MM.1S (cell line): ENCODE measurements around the gene NBEA.

Experiments used
- DNase-seq: peaks from one replicate; pipeline ENCODE4 v3.0.0-alpha.2; 2015
- H2AFZ ChIP-seq: fragments of 300-600 bp; sonication (generic); 2 replicates; pipeline ENCODE4 v1.6.0; 2016; ENCODE audit warnings: antibody characterized with exemption, low read length
- H3F3A ChIP-seq: fragments of 300-600 bp; sonication (generic); 2 replicates; pipeline ENCODE4 v1.6.1; 2016; ENCODE audit warnings: mild to moderate bottlenecking, antibody characterized with exemption, low read length, moderate library complexity, mixed read lengths; ENCODE audit not compliant: insufficient read depth
- H3K27ac ChIP-seq: fragments of 300-600 bp; sonication (generic); 2 replicates; pipeline ENCODE4 v1.5.1; 2016; ENCODE audit warnings: mild to moderate bottlenecking, low read length
- H3K27me3 ChIP-seq: fragments of 300-600 bp; sonication (generic); replicated peaks from 2 replicates; pipeline ENCODE4 v1.6.0; 2016; ENCODE audit warnings: low read length; ENCODE audit not compliant: insufficient read depth
- H3K36me3 ChIP-seq: fragments of 300-600 bp; sonication (generic); replicated peaks from 2 replicates; pipeline ENCODE4 v1.6.1; 2016; ENCODE audit warnings: mild to moderate bottlenecking, low read length, mixed read lengths; ENCODE audit not compliant: insufficient read depth
- H3K4me1 ChIP-seq: fragments of 300-600 bp; sonication (generic); 2 replicates; pipeline ENCODE4 v1.6.1; 2016; ENCODE audit warnings: low read length, mixed read lengths
- H3K4me2 ChIP-seq: fragments of 300-600 bp; sonication (generic); 2 replicates; pipeline ENCODE4 v1.6.0; 2016; ENCODE audit warnings: low read depth, low read length
- H3K4me3 ChIP-seq: fragments of 300-600 bp; sonication (generic); 2 replicates; pipeline ENCODE4 v1.5.1; 2016; ENCODE audit warnings: low read length, mixed read lengths
- H3K79me2 ChIP-seq: fragments of 300-600 bp; sonication (generic); 2 replicates; pipeline ENCODE4 v1.6.1; 2016; ENCODE audit warnings: mixed run types, low read length, mixed read lengths
- H3K9ac ChIP-seq: fragments of 300-600 bp; sonication (generic); 2 replicates; pipeline ENCODE4 v1.6.1; 2016; ENCODE audit warnings: low read length, mixed read lengths
- H3K9me2 ChIP-seq: fragments of 300-600 bp; sonication (generic); replicated peaks from 2 replicates; pipeline ENCODE4 v1.6.1; 2016; ENCODE audit warnings: mild to moderate bottlenecking, low read length, mixed read lengths; ENCODE audit not compliant: insufficient read depth
- H3K9me3 ChIP-seq: fragments of 300-600 bp; sonication (generic); replicated peaks from 2 replicates; pipeline ENCODE4 v1.6.1; 2016; ENCODE audit warnings: mild to moderate bottlenecking, low read length, mixed read lengths; ENCODE audit not compliant: insufficient read depth
- H4K20me1 ChIP-seq: fragments of 300-600 bp; sonication (generic); 2 replicates; pipeline ENCODE4 v1.6.1; 2016; ENCODE audit warnings: mild to moderate bottlenecking, low read length, moderate library complexity, mixed read lengths; ENCODE audit not compliant: insufficient read depth
- CTCF ChIP-seq: fragments of 300-600 bp; sonication (generic); IDR thresholded peaks from 2 replicates; pipeline ENCODE4 v1.5.1; 2016; ENCODE audit warnings: antibody characterized with exemption, low read length, mixed read lengths
- EZH2 ChIP-seq: fragments of 300-600 bp; sonication (generic); optimal IDR thresholded peaks from 2 replicates; pipeline ENCODE3; 2017; ENCODE audit warnings: low read depth, mild to moderate bottlenecking, antibody characterized with exemption, low read length, mixed read lengths
- EZH2phosphoT487 ChIP-seq: fragments of 300-600 bp; sonication (generic); IDR thresholded peaks from 2 replicates; pipeline ENCODE4 v1.6.1; 2018; ENCODE audit warnings: antibody characterized with exemption, low read length

The NBEA gene

GRCh38 chr13:34899888-34900287, 42.2 kb upstream of the NBEA start:
- Histone ChIP-seq H3K4me3 (no peak overlapping the region), H3K9ac (no peak overlapping the region)

GRCh38 chr13:34900288-34900739, 41.8 kb upstream of the NBEA start:
- no peak for DNase-seq
- Histone ChIP-seq H2AFZ (no peak overlapping the region), H4K20me1 (no peaks in the 10 kb centered on the region), H3K4me1 (no peaks in the 10 kb centered on the region), H3K27ac (no peak overlapping the region), H3K36me3 (no peaks in the 10 kb centered on the region), H3K9me2 (no peaks in the 10 kb centered on the region), H3K27me3 (no peaks in the 10 kb centered on the region), H3F3A (no peaks in the 10 kb centered on the region), H3K79me2 (no peaks in the 10 kb centered on the region), H3K4me2 (no peak overlapping the region), H3K9ac (no peak overlapping the region), H3K4me3 (no peak overlapping the region), H3K9me3 (no peaks in the 10 kb centered on the region)
- TF ChIP-seq EZH2 (no peak), CTCF (no peak), EZH2phosphoT487 (no peak)

More at GRCh38 chr13:34899888-34900287, 42.2 kb upstream of the NBEA start:
- no peaks in the 10 kb centered on the region for H3K9me2 ChIP-seq
- no peaks in the 10 kb centered on the region for H3F3A ChIP-seq
- no peak overlapping the region for H3K27ac ChIP-seq
- H3K79me2 ChIP-seq: no peaks in the 10 kb centered on the region
- no peak for DNase-seq
- H2AFZ ChIP-seq: no peak overlapping the region
- H3K27me3 ChIP-seq: no peaks in the 10 kb centered on the region
- no peak for TF ChIP-seq EZH2
- H3K36me3 ChIP-seq: no peaks in the 10 kb centered on the region
- H3K9me3 ChIP-seq: no peaks in the 10 kb centered on the region
- no peaks in the 10 kb centered on the region for H4K20me1 ChIP-seq
- H3K4me2 ChIP-seq: no peak overlapping the region
- H3K4me1 ChIP-seq: no peaks in the 10 kb centered on the region

GRCh38 chr13:34901572-34901971, 40.5 kb upstream of the NBEA start:
- Histone ChIP-seq H3F3A (no peaks in the 10 kb centered on the region), H3K27me3 (no peaks in the 10 kb centered on the region), H3K4me2 (no peak overlapping the region), H3K9me2 (no peaks in the 10 kb centered on the region), H3K4me3 (no peak overlapping the region), H3K4me1 (no peaks in the 10 kb centered on the region), H4K20me1 (no peaks in the 10 kb centered on the region), H3K27ac (no peak overlapping the region), H3K79me2 (no peaks in the 10 kb centered on the region), H3K36me3 (no peaks in the 10 kb centered on the region), H3K9ac (no peak overlapping the region), H3K9me3 (no peaks in the 10 kb centered on the region), H2AFZ (no peak overlapping the region)
- no peak for DNase-seq
- TF ChIP-seq CTCF (no peak), EZH2 (no peak), EZH2phosphoT487 (no peak)

- TF ChIP-seq EZH2phosphoT487 (no peak), CTCF (no peak)
- no peaks in the 10 kb centered on the region for H3K4me1 ChIP-seq
- H2AFZ ChIP-seq: no peak overlapping the region
- no peak overlapping the region for H3K4me2 ChIP-seq
- H3K27ac ChIP-seq: no peak overlapping the region
- DNase-seq: no peak
- H3K9me2 ChIP-seq: no peaks in the 10 kb centered on the region
- H4K20me1 ChIP-seq: no peaks in the 10 kb centered on the region
- H3K36me3 ChIP-seq: no peaks in the 10 kb centered on the region
- no peaks in the 10 kb centered on the region for H3K9me3 ChIP-seq
- no peaks in the 10 kb centered on the region for H3F3A ChIP-seq
- H3K27me3 ChIP-seq: no peaks in the 10 kb centered on the region
- H3K9ac ChIP-seq: no peak overlapping the region
- H3K4me3 ChIP-seq: no peak overlapping the region
- H3K79me2 ChIP-seq: no peaks in the 10 kb centered on the region
Measured at GRCh38 chr13:34911159-34911558, 30.9 kb upstream of the NBEA start.
